Stimulated activated CD8-positive, alpha-beta memory T cell treated with anti-CD3 and anti-CD28 coated beads, Interleukin-12 subunit alpha, Interleukin-12 subunit beta, amount 100 ng/mL, for 24 hours (primary cell): ENCODE data around the gene RECK.
A peak's percentile ranks its signal among the peaks of the same experiment; 100 is the strongest.
"Not testable (repeated sequence)": the region's sequence is repeated elsewhere in the genome, so short reads cannot be mapped to it uniquely, and the experiment has no call there.

Source experiments
- DNase-seq: peaks from one replicate; pipeline ENCODE4 v3.0.0-alpha.2; 2020; ENCODE audit errors: extremely low read depth

RECK gene

GRCh38 chr9:36036780-36037548 lies at the start of gene RECK:
RECK (plus strand) TSS chr9:36036913; CDS start chr9:36036999, 86 bp downstream.
- peak; percentile 80 for DNase-seq

- no peak for DNase-seq
These were observed 46.6 kb upstream of the RECK start for GRCh38 chr9:35990155-35990554.

GRCh38 chr9:35993136-35993535 lies 43.6 kb upstream of the RECK start:
- DNase-seq, result not testable (repeated sequence)

DNA sequence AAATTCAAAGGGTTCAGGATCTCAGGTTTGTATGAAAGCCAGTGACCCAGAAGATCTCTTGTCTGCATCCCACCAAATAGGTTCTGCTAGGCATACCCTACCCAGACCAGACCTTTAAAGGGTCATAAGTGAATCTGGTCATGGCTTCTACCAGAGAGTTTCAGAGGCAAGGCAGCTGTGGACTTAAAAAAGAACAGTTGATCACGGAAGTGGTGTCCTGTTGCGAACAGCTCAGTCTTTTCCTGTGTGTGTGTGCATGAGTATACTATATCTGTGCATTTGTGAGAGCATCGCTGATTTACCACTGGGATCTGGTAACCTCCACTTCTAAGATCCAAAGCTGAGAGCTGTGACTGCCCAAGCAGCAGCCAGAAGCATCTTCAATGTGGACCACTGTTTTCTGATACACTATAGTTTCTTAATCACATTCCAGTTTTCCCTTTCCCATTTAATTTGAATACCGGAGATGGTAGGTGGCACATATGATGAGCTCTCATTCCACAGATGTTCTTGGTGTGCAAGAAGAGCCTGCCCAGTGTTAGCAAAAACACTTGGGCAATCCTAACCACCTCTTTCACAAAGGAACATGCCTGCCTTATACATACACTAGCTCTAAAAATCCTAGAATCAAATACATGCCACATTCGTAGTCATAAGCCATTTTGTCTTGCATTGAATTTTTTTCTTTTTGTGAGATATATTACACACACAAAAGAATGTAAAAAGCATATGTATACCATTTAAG lies 42.6 kb upstream of the RECK start:
- no peak for DNase-seq

- no peak for DNase-seq
These were observed 41.8 kb upstream of the RECK start for GRCh38 chr9:35994959-35995358.

- no peak for DNase-seq
These were observed 40.2 kb upstream of the RECK start for GRCh38 chr9:35996358-35996970.

DNA sequence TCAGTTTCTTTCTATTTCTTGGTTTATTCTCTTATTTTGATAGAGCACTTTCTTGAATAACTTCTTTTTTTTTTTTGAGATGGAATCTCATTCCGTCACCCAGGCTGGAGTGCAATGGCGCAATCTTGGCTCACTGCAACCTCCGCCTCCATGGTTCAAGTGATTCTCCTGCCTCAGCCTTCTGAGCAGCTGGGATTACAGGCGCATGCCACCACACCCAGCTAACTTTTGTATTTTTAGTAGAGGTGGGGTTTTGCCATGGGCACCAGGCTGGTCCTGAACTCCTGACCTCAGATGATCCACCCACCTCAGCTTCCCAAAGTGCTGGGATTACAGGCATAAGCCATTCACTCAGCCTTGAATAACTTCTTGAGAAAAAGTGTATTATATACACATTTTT lies 39.7 kb upstream of the RECK start:
- DNase-seq, result not testable (repeated sequence)

GRCh38 chr9:35998333-35998732 lies 38.4 kb upstream of the RECK start:
- no peak for DNase-seq

DNA sequence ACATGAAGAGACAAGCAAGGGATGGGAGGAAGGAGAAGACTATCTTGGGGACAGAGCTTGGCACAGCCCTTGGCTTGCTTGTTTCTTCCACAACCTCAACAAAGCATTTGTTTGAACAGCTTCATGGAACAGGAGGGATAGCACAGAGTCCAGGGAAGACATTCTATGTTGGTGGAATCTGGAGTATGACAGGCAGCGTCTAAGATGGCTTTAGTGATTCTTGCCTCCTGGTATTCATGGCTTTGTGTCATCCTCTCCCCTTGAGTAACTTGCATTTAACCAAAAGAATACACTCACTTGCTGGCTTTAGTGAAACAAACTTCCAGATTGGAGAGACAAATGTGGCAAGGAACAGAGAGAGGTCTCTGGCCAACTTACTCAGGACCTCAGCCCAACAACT lies 30.8 kb upstream of the RECK start:
- DNase-seq, result no peak

DNA sequence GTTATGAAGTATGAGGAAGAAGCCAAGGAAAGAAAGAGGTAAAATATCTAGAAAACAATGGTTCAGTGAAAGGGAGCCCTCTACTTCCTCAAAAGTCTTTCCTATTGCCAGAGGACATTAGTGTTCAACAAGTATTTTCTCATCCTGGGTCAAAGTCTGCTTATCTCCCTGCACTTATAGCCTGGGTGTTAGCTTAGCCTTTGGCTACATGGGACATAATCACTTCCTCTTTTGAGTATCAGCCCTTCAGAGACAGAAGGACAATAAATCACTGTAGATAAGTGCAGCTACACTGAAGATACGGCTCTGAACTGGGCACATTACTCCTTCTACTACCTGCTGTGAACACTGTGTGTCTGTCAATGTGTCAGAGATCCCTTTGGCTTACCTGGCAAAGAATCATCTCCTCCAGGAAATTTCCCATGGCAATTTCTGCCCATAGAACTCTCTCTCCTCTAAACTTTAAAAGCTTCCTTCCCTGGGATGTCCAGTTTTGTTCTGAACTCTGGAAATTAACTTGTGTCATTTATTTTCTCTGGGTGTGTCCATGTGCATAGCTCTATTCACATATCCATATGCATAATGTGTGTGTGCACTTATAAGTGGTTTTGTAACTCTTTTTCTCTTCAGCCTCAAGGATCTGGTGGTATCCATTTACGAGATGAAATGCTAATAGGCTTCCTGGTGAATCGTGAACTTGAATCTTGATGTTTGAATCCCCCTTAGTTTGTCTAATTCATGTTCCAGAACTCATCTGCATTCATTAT lies 30.0 kb upstream of the RECK start:
- no peak for DNase-seq

GRCh38 chr9:36007316-36007708 lies 29.4 kb upstream of the RECK start:
- no peak for DNase-seq

DNA sequence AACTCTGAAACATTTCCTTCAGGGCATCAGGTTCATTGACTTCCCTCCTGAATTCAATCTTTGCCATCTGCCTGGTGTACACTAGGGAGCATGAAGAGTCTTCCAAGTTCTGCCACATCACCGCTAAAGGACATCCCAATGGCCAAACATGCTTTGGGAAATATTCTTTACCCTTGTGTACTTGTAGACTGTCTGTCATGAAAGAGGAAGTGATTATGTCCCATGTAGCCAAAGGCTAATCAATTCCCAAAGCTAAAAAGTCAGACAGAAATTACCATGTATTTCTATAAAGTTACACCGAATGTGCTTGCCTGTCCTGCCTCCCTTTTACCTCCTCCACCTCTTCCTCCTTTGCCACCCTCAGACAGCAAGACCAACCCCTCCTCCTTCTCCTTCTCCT lies 28.9 kb upstream of the RECK start:
- no peak for DNase-seq

DNA sequence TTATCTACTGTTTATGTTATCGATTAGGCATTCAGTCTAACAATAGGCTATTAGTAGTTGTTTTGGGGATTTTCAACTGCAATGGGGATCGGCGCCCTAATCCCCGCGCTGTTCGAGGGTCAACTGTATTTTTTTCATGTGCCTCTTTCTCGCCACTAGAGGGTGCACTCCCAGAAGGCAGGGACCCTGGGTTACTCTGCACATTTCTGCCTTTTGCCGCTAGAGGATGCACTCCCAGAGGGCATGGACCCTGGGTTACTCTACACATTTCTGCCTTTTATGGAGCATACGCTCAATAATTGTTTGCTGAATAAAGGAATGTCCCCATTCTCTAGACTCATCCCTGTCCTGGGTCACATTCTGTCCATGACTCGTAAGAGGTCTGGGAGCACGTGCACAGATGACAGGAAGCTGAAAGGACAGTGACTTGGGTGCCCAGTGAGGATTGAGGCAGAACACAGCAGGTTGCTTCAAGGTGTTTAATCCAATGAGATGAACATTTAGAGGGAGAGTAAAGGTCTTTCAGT lies 27.9 kb upstream of the RECK start:
- peak; percentile 43 for DNase-seq

DNA sequence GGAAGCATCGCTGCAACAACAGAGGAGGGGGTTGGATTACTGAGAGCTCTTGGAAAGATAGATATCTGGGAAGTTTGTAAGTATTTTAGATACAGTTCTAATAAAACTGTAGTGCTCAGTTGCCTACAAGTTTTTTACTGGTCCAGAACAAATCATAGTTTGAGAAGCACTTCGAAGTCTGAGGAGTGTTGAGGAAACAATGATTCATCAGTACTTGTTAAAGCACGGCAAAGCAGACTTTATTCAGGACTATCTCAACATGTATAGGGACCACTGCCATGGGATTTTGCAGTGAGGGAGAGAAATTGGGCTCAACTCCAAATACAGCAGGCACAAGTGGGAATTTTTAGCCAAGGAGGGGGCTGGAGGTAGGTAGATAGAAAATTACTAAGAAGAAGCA lies 25.3 kb upstream of the RECK start:
- DNase-seq, result no peak

- no peak for DNase-seq
These were observed 19.4 kb upstream of the RECK start for GRCh38 chr9:36017278-36017677.

DNA sequence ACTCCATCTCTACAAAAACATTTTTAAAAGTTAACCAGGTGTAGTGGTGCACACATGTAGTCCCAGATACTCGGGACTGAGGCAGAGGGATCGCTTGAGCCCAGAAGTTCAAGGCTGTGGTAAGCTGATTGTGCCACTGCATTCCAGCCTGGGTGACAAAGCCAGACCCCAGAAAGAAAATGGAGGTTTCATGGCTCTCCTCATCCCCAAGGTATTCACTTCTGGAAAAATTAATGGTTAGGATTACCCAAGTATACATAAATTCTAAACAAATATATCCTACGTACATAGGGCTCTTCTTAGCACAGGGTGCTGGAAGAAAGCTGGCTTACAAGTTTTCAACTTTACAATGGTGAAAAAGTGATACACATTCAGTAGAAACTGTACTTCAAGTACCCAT lies 18.6 kb upstream of the RECK start:
- DNase-seq, result no peak

- no peak for DNase-seq
These were observed 17.6 kb upstream of the RECK start for GRCh38 chr9:36018891-36019720.

DNA sequence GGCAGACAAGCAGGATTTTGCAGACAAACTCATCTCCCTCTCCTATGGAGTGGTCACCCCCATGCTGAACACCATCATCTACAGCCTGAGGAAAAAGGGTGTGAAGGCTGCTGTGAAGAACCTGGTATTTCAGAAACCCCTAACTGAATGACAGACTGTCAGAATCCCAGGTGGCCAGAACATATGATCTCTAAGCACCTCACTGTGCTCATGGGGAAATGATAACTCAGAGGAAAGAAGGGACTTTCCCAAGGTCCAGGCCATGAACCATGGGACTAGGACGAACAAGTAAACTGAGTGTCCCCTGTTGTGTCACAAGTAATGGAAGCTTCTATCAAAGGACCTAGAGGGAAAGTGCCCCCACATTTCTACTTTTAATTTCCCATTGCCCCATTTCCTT lies 14.7 kb upstream of the RECK start:
- DNase-seq, result no peak

GRCh38 chr9:36023260-36024048 lies 13.3 kb upstream of the RECK start:
- DNase-seq, result peak; percentile 14

DNA sequence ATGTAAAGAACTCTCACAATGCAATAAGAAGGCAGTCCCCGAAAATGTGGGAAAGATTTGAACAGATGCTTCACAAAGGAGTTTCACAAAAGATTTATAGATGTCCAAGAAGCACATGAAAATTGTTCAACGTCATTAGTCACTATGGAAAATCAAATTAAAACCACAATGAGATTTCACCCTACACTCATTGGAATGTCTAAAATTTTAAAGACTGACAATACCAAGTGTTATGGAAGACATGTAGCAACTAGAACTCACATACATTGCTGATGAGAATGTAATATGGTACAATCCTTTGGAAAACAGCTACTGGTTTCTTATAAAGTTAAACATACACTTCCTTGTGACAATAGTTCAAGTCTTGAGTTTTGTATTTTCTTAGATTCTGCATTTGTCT lies 11.0 kb upstream of the RECK start:
- no peak for DNase-seq
